D721Med (cell line): ENCODE results near the gene PIK3C2G.

Experiments
- DNase-seq: peaks from one replicate; pipeline ENCODE4 v3.0.0; 2011; ENCODE audit warnings: low spot score; ENCODE audit not compliant: insufficient read length
- FAIRE-seq: peaks from 2 replicates; lab custom pipeline; 2011; peaks lifted over from hg19 to GRCh38; lab: Jason Lieb, UNC
- CTCF ChIP-seq: IDR thresholded peaks from 2 replicates; pipeline ENCODE4 v1.5.1; 2012; ENCODE audit warnings: mild to moderate bottlenecking, control low read depth; ENCODE audit not compliant: insufficient read depth; ENCODE audit errors: missing control alignments

Gene PIK3C2G

GRCh38 chr12:18304609-18305008, 43.3 kb downstream of the PIK3C2G start:
- no peak for TF ChIP-seq CTCF
- no peak for FAIRE-seq
- no peak for DNase-seq

- TF ChIP-seq CTCF = no peak
- no peak for FAIRE-seq
These were observed 45.0 kb downstream of the PIK3C2G start for GRCh38 chr12:18306311-18306710.

GRCh38 chr12:18313306-18313705, 52.0 kb downstream of the PIK3C2G start:
- no peak for TF ChIP-seq CTCF
- DNase-seq (no peak), FAIRE-seq (no peak)

More at GRCh38 chr12:18306311-18306710, 45.0 kb downstream of the PIK3C2G start:
- DNase-seq = no peak

GRCh38 chr12:18320036-18320617, 58.8 kb downstream of the PIK3C2G start:
- FAIRE-seq (no peak), DNase-seq (no peak)
- peak; percentile 63 for TF ChIP-seq CTCF

- no peak for TF ChIP-seq CTCF
- FAIRE-seq = no peak
- no peak for DNase-seq
These were observed 59.7 kb downstream of the PIK3C2G start for GRCh38 chr12:18320976-18321375.

GRCh38 chr12:18323159-18323558, 61.8 kb downstream of the PIK3C2G start:
- no peak for TF ChIP-seq CTCF
- no peak for FAIRE-seq
- DNase-seq = no peak

- FAIRE-seq (no peak), DNase-seq (no peak)
- TF ChIP-seq CTCF = no peak
These were observed 65.7 kb downstream of the PIK3C2G start for GRCh38 chr12:18327036-18327435.
